C4-2B (cell line): ENCODE measurements around the gene ADCY1.

ENCODE experiments used
- H3K27ac ChIP-seq: fragments of 450-650 bp; 2 replicates; pipeline ENCODE4 v1.5.1; 2017
- ZFX ChIP-seq: fragments of 450-650 bp; IDR thresholded peaks from 2 replicates; pipeline ENCODE4 v1.6.1; 2017
- TF ChIP-seq, protein P1 (sequence below): fragments of 450-650 bp; conservative IDR thresholded peaks from 2 replicates; pipeline ENCODE4 v1.5.1; 2017; ENCODE audit warnings: mild to moderate bottlenecking

ADCY1 gene

DNA sequence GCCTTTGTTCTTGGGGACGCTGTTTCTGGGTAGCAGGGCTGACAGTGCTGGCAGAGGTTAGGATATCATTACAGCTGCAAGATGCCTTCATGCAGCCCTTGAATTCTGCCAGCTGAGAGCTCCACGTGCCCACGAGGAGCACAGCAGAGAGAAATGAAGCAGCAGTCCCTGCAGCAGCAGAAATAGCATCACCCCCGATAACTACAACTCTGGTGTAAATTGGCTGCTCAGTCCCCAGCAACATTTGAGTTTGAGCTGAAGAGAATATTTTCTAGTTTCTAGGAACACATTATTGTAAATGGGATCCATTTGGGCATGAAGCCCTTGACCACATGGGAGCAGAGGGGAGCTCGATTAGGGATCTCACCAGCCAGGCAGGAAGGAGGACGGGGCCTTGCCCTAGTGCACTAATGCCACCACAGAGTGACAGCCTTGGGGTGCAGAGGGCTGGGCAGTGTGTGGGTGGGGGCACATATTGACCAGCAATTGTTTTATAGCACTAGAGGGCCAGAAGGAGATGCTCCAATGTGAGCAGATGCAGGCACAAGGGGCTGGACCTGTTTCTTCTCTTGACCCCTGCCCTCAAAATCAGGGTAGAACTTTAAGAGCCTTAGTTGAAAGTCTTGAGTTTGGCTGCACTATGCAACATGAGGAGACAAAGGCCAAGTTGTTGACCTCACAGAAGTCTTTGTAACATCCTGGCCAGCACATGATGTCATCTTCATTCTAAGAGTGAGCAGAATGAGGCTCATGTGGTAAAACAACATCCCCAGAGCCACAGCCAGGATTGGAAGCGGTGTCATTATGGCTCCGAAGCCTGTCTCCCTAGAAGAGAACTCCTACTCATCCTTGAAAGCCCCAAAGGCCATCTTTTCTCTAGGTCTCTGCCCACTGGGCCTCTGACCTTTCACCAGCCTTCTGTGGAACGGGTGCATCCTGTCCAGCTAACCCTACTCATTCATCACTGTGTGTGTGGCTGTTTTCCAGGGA, 52.6 kb downstream of the ADCY1 start:
- TF ChIP-seq ZFX = no peak
- TF ChIP-seq, protein P1, sequence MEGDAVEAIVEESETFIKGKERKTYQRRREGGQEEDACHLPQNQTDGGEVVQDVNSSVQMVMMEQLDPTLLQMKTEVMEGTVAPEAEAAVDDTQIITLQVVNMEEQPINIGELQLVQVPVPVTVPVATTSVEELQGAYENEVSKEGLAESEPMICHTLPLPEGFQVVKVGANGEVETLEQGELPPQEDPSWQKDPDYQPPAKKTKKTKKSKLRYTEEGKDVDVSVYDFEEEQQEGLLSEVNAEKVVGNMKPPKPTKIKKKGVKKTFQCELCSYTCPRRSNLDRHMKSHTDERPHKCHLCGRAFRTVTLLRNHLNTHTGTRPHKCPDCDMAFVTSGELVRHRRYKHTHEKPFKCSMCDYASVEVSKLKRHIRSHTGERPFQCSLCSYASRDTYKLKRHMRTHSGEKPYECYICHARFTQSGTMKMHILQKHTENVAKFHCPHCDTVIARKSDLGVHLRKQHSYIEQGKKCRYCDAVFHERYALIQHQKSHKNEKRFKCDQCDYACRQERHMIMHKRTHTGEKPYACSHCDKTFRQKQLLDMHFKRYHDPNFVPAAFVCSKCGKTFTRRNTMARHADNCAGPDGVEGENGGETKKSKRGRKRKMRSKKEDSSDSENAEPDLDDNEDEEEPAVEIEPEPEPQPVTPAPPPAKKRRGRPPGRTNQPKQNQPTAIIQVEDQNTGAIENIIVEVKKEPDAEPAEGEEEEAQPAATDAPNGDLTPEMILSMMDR = no peak
- H3K27ac ChIP-seq = no peak overlapping the region

DNA sequence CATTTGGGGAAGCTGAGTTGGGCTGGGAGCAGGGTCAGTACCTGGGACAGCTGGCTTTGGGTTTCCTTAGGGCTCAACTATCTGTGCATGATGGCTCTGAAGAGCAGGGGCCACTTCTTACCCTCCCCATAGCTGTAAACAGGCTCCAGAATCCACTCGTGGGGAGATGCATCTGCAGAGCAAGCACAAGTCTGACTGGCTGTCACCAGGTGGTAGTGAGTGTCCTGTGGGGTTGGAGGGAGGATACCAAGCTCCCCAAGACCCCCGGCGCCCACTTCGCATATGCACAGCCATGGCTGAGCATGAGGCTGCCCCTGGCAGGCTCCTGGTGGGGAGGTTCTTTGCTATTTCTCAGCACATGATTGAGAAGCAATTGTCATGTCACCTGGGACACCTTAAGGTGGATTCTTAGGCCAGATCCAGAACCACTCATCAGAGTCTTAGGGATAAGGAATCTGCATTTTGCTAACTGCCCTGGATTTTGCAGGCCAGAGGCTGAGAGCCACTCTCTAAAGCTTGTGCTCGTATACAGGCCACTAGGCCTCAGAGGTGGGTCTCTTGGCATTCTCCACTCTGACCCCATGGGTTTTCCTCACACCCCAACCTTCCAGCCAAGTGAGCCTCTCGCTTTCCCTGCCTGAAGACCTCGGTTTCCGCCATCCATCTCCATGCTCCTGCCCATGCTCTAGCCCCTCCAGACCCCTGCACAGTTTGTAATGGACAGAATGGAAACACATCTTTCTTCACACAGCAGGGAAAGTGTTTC, 53.7 kb downstream of the ADCY1 start:
- TF ChIP-seq ZFX = no peak
- TF ChIP-seq, protein P1 = no peak

DNA sequence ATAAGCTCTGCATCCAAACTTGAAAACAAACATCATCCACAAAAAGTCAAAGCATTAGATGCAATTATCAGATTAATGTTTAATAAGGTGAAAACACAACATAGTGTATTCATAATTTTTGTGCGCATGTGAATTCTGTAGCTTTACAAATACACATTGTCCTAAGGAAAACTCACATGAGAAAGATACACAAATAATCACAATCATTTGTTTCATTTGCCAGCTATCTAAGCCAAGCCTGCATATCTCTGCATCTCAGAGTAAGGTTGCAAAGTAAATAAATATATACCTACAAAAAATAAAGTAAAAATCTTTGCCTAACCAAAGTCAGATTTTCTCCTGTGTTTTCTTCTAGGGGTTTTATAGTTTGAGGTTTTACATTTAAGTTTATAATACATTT, 57.4 kb downstream of the ADCY1 start:
- no peak for TF ChIP-seq ZFX
- TF ChIP-seq, protein P1 = no peak
- H3K27ac ChIP-seq = no peak overlapping the region

More for the DNA sequence above, 53.7 kb downstream of the ADCY1 start:
- no peak overlapping the region for H3K27ac ChIP-seq

DNA sequence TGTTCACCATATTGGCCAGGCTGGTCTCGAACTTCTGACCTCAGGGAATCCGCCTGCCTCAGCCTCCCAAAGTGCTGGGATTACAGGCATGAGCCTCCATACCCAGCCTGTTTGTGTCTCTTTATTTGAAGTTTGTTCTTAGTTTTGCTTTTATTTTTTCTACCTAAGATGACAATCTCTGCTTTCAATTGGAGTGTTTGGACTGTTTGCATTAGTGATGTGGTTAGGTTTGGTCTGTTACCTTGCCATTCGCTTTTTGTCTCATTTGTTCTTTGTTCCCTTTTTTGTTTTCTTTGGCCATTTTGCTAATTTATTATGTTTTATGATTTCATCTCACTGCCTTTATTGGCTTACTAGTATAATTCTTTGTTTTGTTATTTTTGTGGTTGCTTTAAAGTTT, 62.6 kb downstream of the ADCY1 start:
- TF ChIP-seq, protein P1 = no peak
- TF ChIP-seq ZFX = no peak
- H3K27ac ChIP-seq = no peak overlapping the region

DNA sequence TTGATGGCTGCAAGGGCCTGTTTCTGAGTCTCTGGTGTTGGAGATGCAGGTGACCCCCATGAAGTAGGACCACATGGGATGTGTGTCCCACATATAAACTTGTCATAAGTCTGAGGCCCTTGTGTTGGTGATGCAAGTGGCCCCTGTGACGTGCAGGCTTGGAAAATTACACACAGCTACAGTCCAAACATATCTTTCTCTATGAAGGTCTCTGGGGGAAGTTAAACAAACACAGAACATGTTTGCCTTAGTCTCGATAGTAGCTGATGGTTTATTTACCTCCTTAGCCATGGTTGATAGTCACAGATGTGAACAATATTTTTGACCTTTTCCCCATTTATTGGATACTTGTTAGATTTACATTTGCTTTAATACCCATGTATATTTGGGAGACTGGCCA, 64.7 kb downstream of the ADCY1 start:
- H3K27ac ChIP-seq = no peak overlapping the region
- TF ChIP-seq, protein P1 = no peak
- TF ChIP-seq ZFX = no peak

DNA sequence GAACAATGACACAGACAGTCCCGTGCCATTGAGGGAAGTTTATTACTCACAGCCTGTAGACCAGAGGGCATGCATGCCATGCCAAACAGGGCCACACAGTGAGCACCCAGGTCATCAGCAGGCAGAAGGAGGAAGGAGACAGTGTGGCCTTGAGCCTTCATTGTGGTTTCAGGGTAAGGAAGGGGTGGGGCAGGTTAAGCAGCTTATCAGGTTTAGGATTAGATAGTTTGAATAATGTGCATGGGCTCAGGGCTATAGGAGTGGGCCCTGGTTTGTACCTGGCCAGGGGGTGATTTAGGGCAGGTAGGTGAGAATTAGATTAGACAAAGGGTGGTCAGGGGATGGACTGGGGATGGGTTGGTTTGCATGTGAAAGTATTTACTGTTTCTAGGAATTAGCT, 67.9 kb downstream of the ADCY1 start:
- no peak overlapping the region for H3K27ac ChIP-seq
- TF ChIP-seq, protein P1 = no peak
- no peak for TF ChIP-seq ZFX

DNA sequence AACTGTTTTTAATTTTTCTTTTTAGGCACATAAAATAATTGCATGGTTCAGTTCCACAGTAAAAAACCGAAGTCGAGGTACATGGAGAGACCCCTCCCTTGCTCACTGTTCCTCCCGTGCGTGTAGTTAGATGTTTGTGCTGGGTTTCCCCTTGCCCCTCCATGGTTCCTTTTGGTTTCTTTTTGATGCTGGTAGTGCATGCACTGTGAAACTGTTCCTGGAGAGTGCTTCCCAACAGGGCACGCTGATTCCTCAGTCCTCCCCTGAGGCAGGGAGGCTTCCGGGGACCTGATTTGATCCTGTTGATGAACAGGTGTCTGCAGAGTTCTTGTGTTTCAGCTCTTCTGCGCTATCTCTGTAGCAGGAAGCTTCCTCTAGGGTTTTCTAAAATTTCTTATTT, 69.5 kb downstream of the ADCY1 start:
- H3K27ac ChIP-seq = no peak overlapping the region
- no peak for TF ChIP-seq ZFX
- TF ChIP-seq, protein P1 = no peak
